GM18858 (cell line): ENCODE results near the gene WDSUB1.
A peak's percentile ranks its signal among the peaks of the same experiment; 100 is the strongest.

Source experiments
- ATAC-seq: cut with Tn5 transposase; IDR thresholded peaks from one replicate; pipeline ENCODE4 v1.9.1; 2021; ENCODE audit not compliant: unreplicated experiment

The WDSUB1 gene, protein sequence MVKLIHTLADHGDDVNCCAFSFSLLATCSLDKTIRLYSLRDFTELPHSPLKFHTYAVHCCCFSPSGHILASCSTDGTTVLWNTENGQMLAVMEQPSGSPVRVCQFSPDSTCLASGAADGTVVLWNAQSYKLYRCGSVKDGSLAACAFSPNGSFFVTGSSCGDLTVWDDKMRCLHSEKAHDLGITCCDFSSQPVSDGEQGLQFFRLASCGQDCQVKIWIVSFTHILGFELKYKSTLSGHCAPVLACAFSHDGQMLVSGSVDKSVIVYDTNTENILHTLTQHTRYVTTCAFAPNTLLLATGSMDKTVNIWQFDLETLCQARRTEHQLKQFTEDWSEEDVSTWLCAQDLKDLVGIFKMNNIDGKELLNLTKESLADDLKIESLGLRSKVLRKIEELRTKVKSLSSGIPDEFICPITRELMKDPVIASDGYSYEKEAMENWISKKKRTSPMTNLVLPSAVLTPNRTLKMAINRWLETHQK

DNA sequence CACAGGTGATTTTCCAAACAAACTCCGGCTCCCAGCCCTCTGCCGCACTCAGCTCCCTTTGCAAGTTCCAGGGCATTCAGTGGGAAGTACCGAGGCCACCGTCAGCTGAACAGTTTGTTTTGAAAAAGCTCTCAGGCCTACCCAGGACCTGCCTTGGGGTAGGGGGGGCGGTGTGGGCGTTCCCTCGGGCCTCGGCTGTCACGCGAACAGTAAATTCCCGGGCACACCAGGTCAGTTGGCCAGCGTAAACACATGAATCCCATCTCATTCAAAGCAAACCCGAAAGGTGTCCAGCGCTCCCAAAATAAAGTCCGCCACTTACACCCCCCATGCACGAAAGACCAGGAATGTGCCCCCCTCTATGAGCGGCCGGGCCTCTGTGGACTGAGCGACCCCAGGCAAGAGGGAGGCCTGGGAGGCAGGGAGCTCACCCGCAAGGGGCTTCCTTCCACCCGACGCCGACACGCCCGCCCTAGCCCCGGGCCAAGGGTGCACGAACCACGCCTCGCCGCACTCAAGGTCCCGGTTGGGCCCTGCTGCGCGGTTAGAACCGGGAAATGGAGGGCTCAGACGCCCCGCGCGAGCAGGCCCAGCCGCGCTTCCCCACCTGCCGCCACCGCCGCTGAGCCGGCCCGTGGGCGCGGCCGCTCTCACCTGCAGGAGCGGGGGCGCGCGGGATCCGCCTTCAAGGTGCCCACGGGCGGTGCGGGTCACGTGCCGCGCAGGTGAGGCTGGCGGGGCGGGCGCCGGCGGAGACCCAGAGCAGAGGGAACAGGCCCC lies at the start of gene WDSUB1:
Gene WDSUB1, minus strand, starts transcription at position 775 of the 780 bp plus-strand sequence. CDS start 3,634 bp downstream, outside the sequence.
- peak; percentile 21 for ATAC-seq

DNA sequence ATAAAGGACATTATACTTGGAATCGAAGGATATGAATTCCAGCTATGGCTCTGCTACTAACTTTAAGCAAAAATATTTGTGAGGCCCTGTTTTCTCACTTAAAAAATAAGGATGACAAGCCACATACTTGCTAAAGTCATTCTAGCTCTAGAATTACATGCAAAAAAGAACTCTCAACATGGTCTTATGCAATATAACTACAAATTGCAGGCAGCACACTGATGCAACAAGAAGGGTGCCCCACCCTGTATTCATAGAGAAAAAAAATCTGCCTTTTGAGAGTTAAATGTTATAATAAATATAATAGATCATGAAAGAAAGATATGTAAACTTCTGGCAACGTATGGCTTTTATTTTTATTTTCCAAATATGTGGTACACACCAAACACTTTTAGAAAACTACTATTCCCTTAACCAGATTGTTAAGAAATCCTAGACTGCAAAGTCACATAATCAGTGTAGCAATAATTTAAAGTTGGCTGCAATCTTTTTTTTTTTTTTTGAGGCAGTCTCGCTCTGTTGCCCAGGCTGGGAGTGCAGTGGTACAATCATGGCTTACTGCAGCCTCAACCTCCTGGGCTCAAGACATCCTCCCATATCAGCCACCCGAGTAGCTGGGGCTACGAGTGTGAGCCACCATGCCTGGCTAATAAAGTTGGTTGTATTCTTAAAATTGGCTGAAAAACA lies 40.2 kb upstream of the WDSUB1 start:
- ATAC-seq, result no peak

DNA sequence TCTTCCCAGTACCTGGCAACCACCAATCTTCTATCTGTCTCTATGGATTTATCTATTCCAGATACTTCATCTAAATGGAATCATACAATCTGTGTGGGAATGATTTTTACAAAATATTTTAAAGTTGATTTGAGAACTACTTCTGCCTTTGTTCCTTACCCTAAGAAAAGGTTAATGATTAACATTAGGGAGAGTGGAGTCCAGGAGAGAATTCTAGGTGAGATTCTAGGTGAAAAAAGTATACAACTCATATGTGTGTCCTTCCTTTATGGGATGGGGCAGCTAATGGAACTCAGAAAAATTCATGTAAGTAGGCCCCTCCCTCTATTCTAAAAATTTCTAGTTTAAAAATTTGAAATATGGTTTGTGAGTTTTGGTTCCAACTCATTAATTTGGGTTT lies 35.9 kb upstream of the WDSUB1 start:
- ATAC-seq, result no peak

DNA sequence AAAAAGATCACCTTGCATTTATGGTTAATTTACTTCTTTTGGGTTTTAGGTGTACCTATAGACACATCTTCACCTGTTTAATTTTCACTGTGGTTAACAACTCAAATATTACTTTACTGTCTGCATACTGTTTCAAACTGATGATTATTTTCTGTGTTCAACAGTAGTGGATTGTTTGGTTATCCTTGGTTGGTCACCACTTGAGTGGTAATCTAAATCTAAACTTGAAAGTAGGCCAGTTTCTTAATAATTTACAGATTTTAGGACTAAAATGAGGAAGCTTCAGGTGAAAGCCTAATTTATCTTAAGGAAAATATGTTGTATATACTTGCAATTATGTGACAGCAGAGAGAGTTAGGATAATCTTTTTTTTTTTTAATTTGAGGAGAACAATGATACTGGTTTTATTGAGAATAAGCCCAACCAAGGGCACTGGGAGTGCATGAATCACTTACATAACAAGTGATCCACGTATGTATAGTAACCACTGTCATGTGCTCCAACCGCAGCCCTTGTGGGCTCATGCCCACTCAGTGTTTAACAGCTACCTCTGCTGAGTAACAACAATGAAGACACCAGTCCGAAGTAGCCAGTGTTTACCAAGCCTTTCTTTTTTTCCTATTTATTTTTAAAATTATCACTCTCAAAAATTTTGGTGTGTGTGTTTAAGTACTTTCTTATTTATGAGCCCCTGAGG lies 31.0 kb upstream of the WDSUB1 start:
- no peak for ATAC-seq

DNA sequence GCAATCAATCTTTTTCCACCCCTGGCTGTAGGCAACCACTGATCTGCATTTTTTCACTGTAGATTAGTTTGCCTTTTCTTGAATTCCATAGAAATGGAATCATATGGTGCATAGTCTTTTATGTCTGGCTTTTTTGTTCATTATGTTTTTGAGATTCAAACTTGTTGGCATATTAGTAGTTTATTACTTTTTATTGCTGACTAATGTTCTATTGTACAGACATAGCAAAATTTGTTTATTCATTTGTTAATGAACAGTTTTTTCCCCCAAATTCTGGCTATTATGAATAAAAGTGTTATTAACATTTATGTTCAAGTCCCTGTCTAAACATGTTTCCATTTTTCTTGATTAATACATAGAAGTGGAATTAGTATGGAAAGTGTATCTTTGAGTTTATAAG lies 21.4 kb upstream of the WDSUB1 start:
- ATAC-seq, result no peak

DNA sequence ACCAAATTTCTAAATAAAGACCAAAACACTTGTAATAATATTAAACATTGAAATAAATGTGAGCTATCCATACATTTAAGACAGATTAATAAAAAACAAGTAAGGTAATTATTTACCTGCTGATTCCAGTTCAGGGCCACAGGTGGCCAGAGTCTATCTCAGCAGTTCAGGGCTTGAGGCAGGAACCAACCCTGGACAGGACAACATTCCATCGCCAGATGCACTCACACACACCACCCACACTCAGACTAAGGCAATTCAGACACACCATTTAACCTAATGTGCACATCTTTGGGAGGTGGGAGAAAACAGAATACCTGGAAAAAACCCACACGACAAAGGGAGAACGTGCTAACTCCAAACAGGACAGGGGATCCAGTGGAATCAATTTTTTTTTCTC lies 14.1 kb upstream of the WDSUB1 start:
- no peak for ATAC-seq

DNA sequence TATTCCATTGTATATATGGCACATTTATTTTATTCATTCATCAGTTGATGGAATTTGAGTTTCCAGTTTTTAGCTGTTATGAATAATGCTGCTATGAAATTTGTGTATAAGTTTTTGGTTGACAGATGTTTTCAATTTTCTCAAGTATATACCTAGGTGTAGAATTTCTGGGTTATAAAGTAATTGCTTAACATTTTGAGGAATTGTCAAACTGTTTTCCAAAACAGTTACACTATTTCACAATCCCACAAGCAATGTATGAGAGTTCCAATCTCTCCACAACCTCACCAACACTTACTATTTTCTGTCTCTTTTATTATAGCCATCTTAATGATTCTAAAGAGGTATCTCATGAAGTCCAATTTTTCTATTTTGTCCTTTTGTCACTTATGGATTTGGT lies 12.5 kb upstream of the WDSUB1 start:
- no peak for ATAC-seq

DNA sequence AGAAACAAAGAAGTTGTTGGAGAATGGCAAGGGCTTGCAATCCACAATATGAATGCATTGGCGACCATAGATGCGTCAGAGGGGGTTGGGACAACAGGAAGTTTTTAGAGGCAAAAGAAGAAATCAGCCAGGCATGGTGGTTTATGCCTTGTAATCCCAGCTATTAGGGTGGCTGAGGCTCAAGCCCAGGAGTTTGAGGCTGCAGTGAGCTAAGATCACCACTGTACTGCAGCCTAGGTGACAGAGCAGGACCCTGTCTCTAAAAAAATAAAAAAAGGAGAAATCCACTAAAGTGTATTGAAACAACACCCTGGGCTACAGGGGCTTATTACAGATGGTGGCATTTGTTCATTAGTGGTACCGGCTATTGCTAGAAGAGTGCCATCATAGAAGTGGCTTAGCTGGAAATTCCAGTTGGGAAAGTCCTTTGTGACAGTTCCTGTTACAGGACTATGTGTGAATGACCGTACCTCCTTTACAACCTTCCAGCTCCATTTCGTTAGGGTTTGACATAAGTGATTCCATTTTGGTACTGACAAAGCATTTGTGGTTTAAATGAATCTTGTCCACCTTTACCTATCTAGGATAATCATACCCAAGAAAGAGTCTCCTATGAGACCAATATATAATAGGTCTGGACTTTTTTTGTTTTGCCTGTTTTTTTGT lies 10.7 kb upstream of the WDSUB1 start:
- no peak for ATAC-seq

DNA sequence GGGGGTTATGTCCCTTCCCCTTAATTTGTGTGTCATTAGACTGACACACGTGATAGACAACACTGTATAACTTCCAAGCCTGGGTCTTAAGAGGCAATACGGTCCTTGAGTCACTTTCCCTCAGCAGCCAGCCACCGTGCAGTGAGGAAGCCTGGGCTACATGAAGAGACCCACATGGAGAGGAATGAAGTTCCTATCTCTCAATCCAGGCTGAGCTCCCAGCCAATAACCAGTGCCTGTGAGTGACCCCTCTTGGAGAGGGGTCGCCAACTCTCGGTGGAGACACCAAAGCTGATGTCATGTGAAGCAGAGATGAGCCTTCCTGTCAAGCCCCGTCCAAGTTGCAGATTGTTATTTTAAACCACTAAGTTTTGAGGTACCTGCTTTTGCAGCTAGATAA lies 5.7 kb upstream of the WDSUB1 start:
- no peak for ATAC-seq

DNA sequence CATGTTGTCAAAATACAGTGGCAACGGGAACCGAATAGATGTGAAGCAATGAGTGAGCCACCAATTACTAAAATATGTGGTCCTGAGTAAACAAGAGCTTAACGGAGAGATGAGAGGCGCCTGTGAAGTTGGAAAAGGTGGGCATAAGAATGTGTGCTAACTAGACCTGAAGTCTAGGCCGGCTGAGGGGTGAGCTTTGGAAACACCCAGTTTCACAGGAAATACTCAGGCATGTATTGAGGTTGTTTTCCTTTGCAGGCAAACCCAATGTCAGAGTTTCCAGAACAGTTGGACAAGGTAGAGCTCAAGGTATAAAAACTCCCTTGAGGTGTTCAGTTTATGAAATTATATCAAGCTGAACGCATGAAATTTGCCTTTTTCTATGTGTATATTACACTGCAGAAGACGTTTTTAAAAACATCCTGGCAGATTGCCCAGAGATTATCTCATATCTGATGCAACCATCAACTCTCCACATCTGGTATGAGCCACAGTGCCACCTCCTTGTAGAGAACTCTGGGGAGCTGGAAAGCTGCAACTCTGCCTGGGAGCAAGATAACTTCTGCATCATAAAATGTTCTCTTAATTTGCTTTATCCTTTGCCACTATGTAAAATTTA lies 3.9 kb upstream of the WDSUB1 start:
- ATAC-seq, result no peak

DNA sequence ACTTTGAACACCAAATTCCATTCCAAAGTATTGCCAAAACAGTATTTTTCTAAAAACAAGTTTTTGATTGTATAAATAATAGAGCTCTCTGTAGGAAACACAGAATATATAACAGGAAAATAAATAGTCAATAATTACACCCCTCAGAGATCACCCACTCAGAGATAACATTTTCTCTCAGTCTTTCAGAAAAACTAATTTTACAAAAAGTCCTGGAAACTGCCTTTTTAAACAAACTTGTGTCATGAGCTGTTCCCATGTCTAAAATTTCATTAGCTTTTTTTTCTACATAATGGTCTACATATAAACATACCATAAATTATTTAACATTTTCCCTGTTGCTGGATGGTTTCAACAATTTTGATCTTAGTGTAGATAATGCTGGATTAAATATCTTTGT lies 1.2 kb upstream of the WDSUB1 start:
- no peak for ATAC-seq

DNA sequence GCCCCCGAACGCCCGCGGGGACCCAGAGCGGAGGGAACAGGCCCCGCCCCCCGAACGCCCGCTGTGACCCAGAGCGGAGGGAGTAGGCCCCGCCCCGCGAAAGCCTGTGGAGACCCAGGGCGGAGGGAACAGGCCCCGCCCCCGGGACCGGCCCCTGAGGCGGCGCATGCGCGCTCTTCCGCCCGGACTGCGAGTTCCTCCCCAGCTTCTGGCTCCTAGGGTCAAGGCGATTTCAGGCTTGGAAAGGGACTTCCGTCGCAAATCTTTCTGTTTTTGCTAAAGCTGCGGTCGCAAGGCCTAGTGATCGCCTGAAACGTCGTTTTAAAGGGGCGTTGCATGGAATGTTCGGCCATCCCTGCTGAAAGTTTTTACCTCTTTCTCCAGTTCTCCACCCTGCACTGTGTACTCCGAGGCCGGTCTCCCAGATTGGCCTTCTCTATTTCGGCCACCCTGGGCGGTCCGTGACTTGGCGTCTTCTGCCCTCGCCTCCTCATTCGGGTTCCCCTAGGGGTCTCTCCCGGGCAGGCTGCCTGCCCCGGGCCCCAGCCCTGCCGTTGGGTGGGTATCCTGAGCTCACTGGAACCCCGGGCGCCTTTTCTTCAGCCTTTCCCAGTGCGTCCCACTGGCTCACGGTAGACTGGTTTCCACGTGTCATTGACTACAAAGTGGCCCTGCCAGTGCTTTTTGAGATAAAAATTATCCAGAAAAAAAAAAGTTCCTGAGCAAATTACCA lies 372 bp upstream of the WDSUB1 start:
- peak; percentile 56 for ATAC-seq

DNA sequence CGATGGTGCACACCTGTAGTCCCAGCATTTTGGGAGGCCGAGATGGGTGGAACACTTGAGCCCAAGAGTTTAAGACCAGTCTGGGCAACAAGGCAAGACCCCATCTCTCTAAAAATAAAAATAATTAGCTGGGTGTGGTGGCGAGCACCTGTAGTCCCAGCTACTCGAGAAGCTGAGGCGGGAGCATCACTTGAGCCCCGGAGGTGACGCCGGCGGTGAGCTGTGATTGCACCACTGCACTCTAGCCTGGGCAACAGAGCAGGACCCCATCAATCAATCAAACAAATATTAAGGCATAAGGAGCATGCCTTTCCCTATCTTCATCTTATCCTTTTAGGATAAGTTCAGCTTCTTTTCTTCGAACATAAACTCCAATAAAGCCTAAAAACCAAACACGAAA lies 1.1 kb downstream of the WDSUB1 start:
- no peak for ATAC-seq

DNA sequence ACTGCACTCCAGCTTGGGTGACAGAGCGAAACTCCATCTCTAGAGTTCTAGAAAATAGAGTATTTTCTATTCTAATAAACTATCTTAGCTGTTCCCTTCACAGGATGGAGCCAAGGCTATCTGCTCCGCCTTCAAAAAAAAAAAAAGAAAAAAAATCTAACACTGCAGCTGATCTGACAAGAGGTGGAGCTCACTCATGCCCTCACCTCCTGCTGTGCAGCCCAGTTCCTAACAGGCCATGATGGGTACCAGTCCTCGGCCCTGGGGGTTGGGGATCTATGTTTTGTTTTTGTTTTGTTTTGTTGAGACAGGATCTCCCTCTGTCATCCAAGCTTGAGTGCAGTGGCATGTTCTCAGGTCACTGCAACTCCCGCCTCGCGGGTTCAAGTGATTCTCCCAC lies 3.0 kb downstream of the WDSUB1 start:
- ATAC-seq, result no peak

DNA sequence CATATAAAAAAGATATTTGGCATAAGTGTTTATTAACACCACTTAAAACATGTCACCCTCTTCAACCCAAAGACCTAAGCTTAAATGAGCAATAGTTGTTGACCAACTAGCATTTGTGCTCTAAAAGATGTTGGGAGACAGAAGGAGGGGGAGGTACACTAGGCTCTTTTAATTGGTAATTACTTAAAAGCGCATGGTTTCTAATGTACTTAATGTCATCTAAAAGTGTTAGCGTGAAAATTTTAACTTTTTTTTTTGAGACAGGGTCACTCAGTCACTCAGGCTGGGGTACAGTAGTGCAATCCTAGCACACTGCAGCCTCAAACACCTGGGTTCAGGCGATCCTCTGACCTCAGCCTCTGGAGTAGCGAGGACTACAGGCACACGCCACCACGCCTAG lies 5.5 kb downstream of the WDSUB1 start:
- no peak for ATAC-seq

DNA sequence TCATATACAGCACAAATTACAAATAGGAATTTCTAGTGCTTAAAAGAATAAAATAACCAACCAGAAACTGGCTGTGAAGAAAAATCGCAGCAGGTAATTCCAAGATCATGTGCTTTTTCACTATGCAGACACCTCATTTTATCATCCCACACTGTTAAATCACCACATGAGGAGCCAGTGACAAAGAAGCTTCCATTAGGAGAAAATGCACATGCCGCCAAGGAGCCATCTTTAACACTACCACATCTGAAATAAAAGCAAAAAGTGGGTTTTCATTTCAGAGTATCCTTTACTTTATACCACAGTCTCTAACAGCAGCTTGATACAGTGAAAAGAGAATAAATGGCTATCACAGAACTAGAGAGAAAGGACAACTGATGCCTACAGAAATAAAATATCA lies 6.8 kb downstream of the WDSUB1 start:
- no peak for ATAC-seq

DNA sequence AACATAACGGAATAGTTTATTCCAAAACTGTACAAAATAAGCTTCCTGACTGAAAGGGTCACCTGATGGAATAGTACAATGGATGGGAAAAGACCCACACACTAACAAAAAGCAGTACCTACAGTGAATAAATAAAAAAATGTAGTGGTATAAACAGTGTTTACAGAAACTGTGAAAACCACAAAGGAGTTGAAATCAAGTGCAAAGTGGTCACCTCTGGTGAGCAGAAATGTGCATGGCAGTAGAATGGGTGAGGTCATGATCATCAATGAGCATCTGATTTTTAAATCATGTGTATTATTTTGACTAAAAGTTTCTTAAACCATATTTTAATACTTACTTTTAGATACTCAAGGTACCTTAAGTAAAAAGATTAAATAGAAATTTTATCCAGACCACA lies 11.4 kb downstream of the WDSUB1 start:
- ATAC-seq, result no peak

DNA sequence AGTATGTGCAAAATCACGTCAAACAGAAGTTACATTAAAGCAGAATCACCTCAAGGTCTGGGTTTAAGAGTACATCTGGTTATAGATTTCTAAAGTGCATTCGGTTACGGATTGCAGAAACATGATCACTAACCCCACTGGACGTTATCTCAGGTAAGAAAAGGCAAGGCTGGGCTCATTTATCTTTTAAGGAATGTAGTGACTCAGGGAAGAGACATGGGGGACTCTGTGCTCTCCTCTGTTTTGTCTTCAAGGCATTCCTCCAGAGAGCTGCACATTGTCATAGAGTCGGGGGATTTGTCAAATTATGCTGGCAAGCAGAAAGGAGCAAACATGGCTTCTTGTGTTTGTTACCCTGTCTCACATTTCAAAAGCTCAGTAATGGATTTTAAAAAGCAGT lies 14.3 kb downstream of the WDSUB1 start:
- no peak for ATAC-seq

DNA sequence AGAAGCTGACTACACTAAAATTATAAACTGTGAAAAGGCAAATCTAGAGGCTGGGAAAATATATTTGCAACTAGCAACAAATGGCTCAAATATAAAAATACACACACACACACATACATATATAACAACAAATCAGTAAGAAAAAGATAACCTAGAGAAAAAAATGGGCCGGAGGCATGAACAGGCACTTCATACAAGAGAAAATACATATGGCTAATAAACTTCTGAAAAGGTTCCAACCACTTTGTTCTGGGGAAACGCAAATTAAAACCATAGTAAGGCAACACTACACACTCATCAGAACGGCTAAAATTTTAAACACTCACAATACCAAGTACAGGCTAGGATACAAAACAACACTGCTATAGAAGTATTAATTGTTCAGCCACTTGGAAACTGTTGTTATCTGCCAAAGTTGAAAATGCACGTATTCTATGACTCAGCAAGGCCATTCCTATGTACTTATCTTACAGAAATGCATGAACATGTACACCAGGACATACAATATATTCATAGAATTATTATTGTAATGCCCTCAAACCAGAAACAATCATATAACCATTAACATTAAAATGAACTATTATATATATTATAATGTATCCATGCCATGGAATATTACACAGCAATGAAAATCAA lies 15.6 kb downstream of the WDSUB1 start:
- ATAC-seq, result no peak
